CD4-positive, alpha-beta T cell (primary cell): ENCODE data around the gene PITPNC1. TPM values are rescaled to one million over a fixed set of nuclear protein-coding genes. Genes with fewer than 3 reads are reported as not detected.

Experiments used
- ATAC-seq: fragments of 200-7000 bp; cut with Tn5 transposase; one replicate; pipeline ENCODE4 v1.10.0; 2022; ENCODE audit warnings: mild to moderate bottlenecking; ENCODE audit not compliant: poor library complexity
- CTCF ChIA-PET: fragments of 350-600 bp; sonication (Branson Sonifier 250); formaldehyde crosslinking; loops from one replicate; lab custom pipeline; 2021; ENCODE audit warnings: antibody characterized with exemption, inconsistent platforms; lab: Charles Lee
- POLR2A ChIA-PET: fragments of 350-600 bp; sonication (Branson Sonifier 250); formaldehyde crosslinking; loops from one replicate; lab custom pipeline; 2021; ENCODE audit warnings: antibody characterized with exemption, inconsistent platforms; lab: Charles Lee
- DNase-seq, 14 experiments: peaks; one replicate each; pipeline ENCODE4 v3.0.0-alpha.2; 2013 to 2020; ENCODE audit warnings: mixed read lengths in 2 of 14
- H3K27ac ChIP-seq, 2 donors: one replicate each; pipeline versions ENCODE4 v1.5.1 to v1.7.0; 2013; ENCODE audit warnings: low read length in 2 of 2, low read depth in 1 of 2, mild to moderate bottlenecking in 1 of 2
- H3K27me3 ChIP-seq, 2 experiments: 1 replicate in 1 of 2; 2 replicates in 1 of 2; pipeline versions ENCODE4 v1.6.1 to v1.7.0; 2013; ENCODE audit warnings: low read length in 2 of 2, control low read depth in 1 of 2, mild to moderate bottlenecking in 1 of 2, moderate library complexity in 1 of 2; ENCODE audit not compliant: insufficient read depth in 2 of 2, control insufficient read depth in 1 of 2
- H3K36me3 ChIP-seq: one replicate; pipeline ENCODE4 v1.6.1; 2013; ENCODE audit warnings: low read length, control low read depth; ENCODE audit not compliant: insufficient read depth
- H3K4me1 ChIP-seq: one replicate; pipeline ENCODE4 v1.6.1; 2013; ENCODE audit warnings: low read length, control low read depth; ENCODE audit not compliant: insufficient read depth
- H3K4me3 ChIP-seq: one replicate; pipeline ENCODE4 v1.5.1; 2013; ENCODE audit warnings: mild to moderate bottlenecking, low read length, moderate library complexity
- H3K9me3 ChIP-seq, 2 experiments: 1 replicate in 1 of 2; 2 replicates in 1 of 2; pipeline versions ENCODE4 v1.6.1 to v1.7.0; 2013; ENCODE audit warnings: low read length in 2 of 2, mild to moderate bottlenecking in 2 of 2, control low read depth in 1 of 2, moderate library complexity in 1 of 2; ENCODE audit not compliant: control insufficient read depth in 1 of 2, insufficient read depth in 1 of 2
- H3K27ac Mint-ChIP-seq: one replicate; pipeline ENCODE4 v1.8.0; 2020; ENCODE audit warnings: mixed read lengths
- H3K27me3 Mint-ChIP-seq: one replicate; pipeline ENCODE4 v1.8.0; 2021; ENCODE audit warnings: mixed read lengths
- H3K36me3 Mint-ChIP-seq: one replicate; pipeline ENCODE4 v1.8.0; 2021; ENCODE audit warnings: low read depth, mixed read lengths
- H3K4me1 Mint-ChIP-seq: one replicate; pipeline ENCODE4 v1.8.0; 2021; ENCODE audit warnings: low read depth, mixed read lengths
- H3K4me3 Mint-ChIP-seq: one replicate; pipeline ENCODE4 v1.8.0; 2020; ENCODE audit warnings: mild to moderate bottlenecking, mixed read lengths
- H3K9me3 Mint-ChIP-seq: one replicate; pipeline ENCODE4 v1.8.0; 2020; ENCODE audit warnings: mixed read lengths
- intact Hi-C, 2 experiments: fragments of 100-400 bp; cut with DNase I in 1 of 2; cut with micrococcal nuclease in 1 of 2; formaldehyde crosslinking; loops; one replicate each; pipeline versions ENCODE4 v1.15.1 to v1.9.0; 2023 to 2025; cut with DNase I, micrococcal nuclease
- total RNA-seq, 174 experiments: library from RNA in 2 of 174; stranded (reverse) in 2 of 174; gene quantifications; one replicate each; pipeline ENCODE4 v1.2.3 and lab custom pipeline; 2021 to 2026
- TF ChIP-seq, protein P1 (sequence below): fragments of 200-600 bp; IDR thresholded peaks from one replicate; pipeline ENCODE4 v1.8.0; 2022; ENCODE audit warnings: antibody characterized with exemption, mild to moderate bottlenecking

The PITPNC1 gene
- total RNA-seq, 2 experiments from 2014 or later = 80.2 to 83.4 TPM

GRCh38 chr17:67636312-67636711, 259.2 kb downstream of the PITPNC1 start:
- intact Hi-C loops = no loop called here
- no peak overlapping the region for H3K27ac Mint-ChIP-seq
- H3K4me3 Mint-ChIP-seq = no peak overlapping the region
- H3K4me1 ChIP-seq = no peaks in the 10 kb centered on the region
- no peaks in the 10 kb centered on the region for H3K27me3 Mint-ChIP-seq
- H3K9me3 Mint-ChIP-seq = no peaks in the 10 kb centered on the region
- H3K9me3 ChIP-seq = no peaks in the 10 kb centered on the region
- no peaks in the 10 kb centered on the region for H3K4me1 Mint-ChIP-seq
- H3K36me3 ChIP-seq = peaks cover 64% of the 10 kb centered on the region
- DNase-seq (no peak), ATAC-seq (no peak)
- POLR2A ChIA-PET = no interaction called here
- H3K27ac ChIP-seq = no peak overlapping the region
- peaks cover 71% of the 10 kb centered on the region for H3K36me3 Mint-ChIP-seq
- CTCF ChIA-PET = no interaction called here
- H3K4me3 ChIP-seq = no peak overlapping the region
- TF ChIP-seq, protein P1, sequence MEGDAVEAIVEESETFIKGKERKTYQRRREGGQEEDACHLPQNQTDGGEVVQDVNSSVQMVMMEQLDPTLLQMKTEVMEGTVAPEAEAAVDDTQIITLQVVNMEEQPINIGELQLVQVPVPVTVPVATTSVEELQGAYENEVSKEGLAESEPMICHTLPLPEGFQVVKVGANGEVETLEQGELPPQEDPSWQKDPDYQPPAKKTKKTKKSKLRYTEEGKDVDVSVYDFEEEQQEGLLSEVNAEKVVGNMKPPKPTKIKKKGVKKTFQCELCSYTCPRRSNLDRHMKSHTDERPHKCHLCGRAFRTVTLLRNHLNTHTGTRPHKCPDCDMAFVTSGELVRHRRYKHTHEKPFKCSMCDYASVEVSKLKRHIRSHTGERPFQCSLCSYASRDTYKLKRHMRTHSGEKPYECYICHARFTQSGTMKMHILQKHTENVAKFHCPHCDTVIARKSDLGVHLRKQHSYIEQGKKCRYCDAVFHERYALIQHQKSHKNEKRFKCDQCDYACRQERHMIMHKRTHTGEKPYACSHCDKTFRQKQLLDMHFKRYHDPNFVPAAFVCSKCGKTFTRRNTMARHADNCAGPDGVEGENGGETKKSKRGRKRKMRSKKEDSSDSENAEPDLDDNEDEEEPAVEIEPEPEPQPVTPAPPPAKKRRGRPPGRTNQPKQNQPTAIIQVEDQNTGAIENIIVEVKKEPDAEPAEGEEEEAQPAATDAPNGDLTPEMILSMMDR = no peak
- H3K27me3 ChIP-seq = no peaks in the 10 kb centered on the region

DNA sequence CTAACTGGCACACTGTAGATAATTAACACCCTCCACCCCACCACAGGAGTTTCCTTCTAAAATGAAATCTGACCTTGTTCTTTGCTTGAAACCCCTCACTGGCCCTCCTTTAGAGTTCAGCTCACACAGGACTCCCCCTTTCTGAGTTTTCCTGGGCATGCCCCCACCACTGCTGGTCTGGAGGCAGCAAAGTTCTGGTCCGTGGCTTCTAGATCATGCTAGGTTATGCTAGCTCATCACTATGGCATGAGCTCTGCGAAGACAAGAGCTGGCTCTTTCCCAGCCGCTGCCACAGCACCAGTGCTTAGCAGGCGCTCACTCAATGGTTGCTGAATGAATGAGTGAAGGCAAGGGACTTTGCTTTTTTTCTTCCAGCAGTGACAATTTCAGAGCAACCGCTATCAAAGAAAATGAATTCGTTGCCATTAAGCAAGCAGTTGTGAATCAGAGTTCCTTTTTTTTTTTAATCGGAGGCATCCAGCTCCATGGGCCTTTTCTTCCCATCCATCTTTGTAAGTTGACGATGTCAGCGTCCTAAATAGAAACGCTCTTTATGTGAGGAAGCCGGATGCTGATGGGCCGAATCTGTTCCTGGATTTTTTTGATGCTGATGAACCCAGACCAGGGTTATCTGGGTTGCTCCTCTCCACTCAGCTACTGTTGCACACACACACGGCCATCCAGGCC, 259.9 kb downstream of the PITPNC1 start:
- Mint-ChIP-seq H3K4me3 (no peak overlapping the region), H3K36me3 (peaks cover 66% of the 10 kb centered on the region), H3K27ac (no peak overlapping the region), H3K27me3 (no peaks in the 10 kb centered on the region), H3K4me1 (no peaks in the 10 kb centered on the region), H3K9me3 (no peaks in the 10 kb centered on the region)
- no peak for ATAC-seq
- no peaks in the 10 kb centered on the region for H3K27me3 ChIP-seq
- intact Hi-C loops = no loop called here
- CTCF ChIA-PET = interaction anchor here (1.0 kb wide), 1 partner anchor 14 kb away, joined by 3 read pairs; no protein-coding TSS in a partner anchor
- no peak overlapping the region for H3K4me3 ChIP-seq
- no peak overlapping the region for H3K27ac ChIP-seq
- no peaks in the 10 kb centered on the region for H3K9me3 ChIP-seq
- no peaks in the 10 kb centered on the region for H3K4me1 ChIP-seq
- POLR2A ChIA-PET = no interaction called here
- TF ChIP-seq, protein P1 = no peak
- no peak for DNase-seq
- H3K36me3 ChIP-seq = peaks cover 62% of the 10 kb centered on the region

DNA sequence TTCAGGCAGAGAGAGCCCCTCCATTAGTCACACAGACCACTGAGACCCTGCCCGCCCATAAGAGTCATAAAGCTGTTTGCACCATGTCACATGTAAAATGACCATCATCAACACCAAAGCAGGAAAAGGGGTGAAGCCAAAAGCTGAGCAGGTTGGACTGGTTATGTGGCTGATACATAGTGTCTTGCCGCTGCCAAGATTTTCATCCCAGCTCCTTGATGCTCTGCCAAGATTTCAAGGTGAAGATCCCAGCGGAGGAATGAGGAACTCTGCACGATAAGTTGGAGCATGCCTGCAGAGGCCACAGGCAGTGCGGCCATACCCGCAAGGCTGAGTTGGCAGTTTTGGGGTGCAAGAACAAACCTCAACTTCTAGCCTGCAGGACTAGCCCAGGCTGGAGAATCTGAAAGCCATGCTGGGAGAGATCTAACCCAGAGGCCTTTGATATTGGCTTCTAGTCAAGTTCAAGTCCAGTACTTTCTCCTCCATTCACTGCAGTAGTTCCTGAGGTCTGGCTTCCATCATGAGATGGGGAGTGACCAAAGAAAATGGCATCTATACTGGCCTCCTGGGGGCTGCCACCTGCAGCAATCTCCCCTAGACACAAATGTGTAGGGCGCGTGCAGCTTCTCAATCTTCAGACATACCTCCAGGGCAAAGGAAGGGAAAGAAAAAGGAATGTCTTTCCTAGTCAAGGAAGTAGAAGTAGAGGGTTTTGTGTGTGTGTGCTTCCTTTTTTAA, 261.0 kb downstream of the PITPNC1 start:
- Histone ChIP-seq H3K36me3 (peaks cover 53% of the 10 kb centered on the region), H3K27ac (no peak overlapping the region), H3K9me3 (no peaks in the 10 kb centered on the region), H3K27me3 (no peaks in the 10 kb centered on the region), H3K4me1 (no peaks in the 10 kb centered on the region), H3K4me3 (no peak overlapping the region)
- DNase-seq = no peak
- CTCF ChIA-PET = interaction anchor here (1.0 kb wide), 1 partner anchor 15 kb away, joined by 3 read pairs; no protein-coding TSS in a partner anchor
- POLR2A ChIA-PET = no interaction called here
- ATAC-seq = no peak
- Mint-ChIP-seq H3K27me3 (no peaks in the 10 kb centered on the region), H3K27ac (no peak overlapping the region), H3K4me3 (no peak overlapping the region), H3K9me3 (no peaks in the 10 kb centered on the region), H3K4me1 (no peaks in the 10 kb centered on the region), H3K36me3 (peaks cover 58% of the 10 kb centered on the region)
- TF ChIP-seq, protein P1 = no peak
- intact Hi-C loops = no loop called here
